Ovary (tissue), 9 donors: ENCODE data around the gene ZIM2. TPM values are rescaled to one million over a fixed set of nuclear protein-coding genes. Genes with fewer than 3 reads are reported as not detected.

ENCODE experiments used
- DNase-seq, 5 donors: peaks; one replicate each; pipeline ENCODE4 v3.0.0-alpha.2; 2019 to 2020
- H3K27ac ChIP-seq, 2 donors: fragments of 200-600 bp; one replicate each; pipeline versions ENCODE4 v1.5.1 to v1.8.0; 2019 to 2022
- H3K27me3 ChIP-seq: fragments of 200-600 bp; one replicate; pipeline ENCODE4 v1.8.0; 2022
- H3K36me3 ChIP-seq: fragments of 200-600 bp; sonication (generic); one replicate; pipeline ENCODE4 v1.5.1; 2019
- H3K4me1 ChIP-seq: one replicate; pipeline ENCODE4 v1.8.1; 2013; ENCODE audit warnings: mild to moderate bottlenecking, moderate library complexity; ENCODE audit not compliant: insufficient read depth
- H3K4me3 ChIP-seq: fragments of 200-600 bp; sonication (generic); one replicate; pipeline ENCODE4 v1.5.1; 2017
- H3K9me3 ChIP-seq, 2 donors: fragments of 200-600 bp in 1 of 2; sonication (generic) in 1 of 2; one replicate each; pipeline versions ENCODE4 v1.5.1 to v1.8.1; 2013 to 2019; ENCODE audit warnings: mild to moderate bottlenecking in 1 of 2, moderate library complexity in 1 of 2
- CTCF ChIP-seq, 3 donors: fragments of 450-650 bp in 2 of 3; fragments of 200-600 bp in 1 of 3; IDR thresholded peaks; one replicate each; pipeline versions ENCODE4 v1.5.1 to v1.8.0; 2016 to 2022; ENCODE audit warnings: antibody characterized with exemption in 3 of 3, mild to moderate bottlenecking in 1 of 3
- EP300 ChIP-seq: sonication (generic); formaldehyde crosslinking; IDR thresholded peaks from one replicate; pipeline ENCODE4 v1.6.1; 2017; ENCODE audit warnings: antibody characterized with exemption
- POLR2A ChIP-seq: fragments of 450-650 bp; IDR thresholded peaks from one replicate; pipeline ENCODE4 v1.6.1; 2017; ENCODE audit warnings: antibody characterized with exemption, mild to moderate bottlenecking, moderate library complexity
- WGBS, 3 donors: extraction: QIAGEN DNeasy Blood & Tissue Kit in 1 of 3; methylation state at CpG; one replicate each; pipeline versions ENCODE4 v1.1.5 to v1.1.7; 2013 to 2017; 5-methylcytosine and 5-hydroxymethylcytosine counted together
- intact Hi-C, 4 donors: fragments of 100-400 bp; cut with DNase I; formaldehyde crosslinking; loops; one replicate each; pipeline versions ENCODE4 v1.11.0 to v1.15.1; 2022 to 2023
- polyA plus RNA-seq, 2 donors: library from polyadenylated mRNA; stranded (reverse); fragments of 200-250 nt in 1 of 2; fragments of 350-450 nt in 1 of 2; fragmentation: Illumina TruSeq in 1 of 2; extraction: RNeasy Lipid Tissue Mini Kit (QIAGEN cat#74804) in 1 of 2; gene quantifications; one replicate each; pipeline ENCODE4 v1.2.3, GENCODE V29; 2013 to 2014
- total RNA-seq, 7 donors: library from RNA; depleted of rRNA in 2 of 7; stranded (reverse); fragments of >200 nt in 2 of 7; fragmentation: NEBNext Ultra II Directional in 3 of 7; extraction: Animal tissue kit (Norgen Biotek cat#: 25700) in 3 of 7; gene quantifications; one replicate each; pipeline versions ENCODE4 v1.1.0 to v1.2.4, GENCODE V29; 2016 to 2023
- donor health status: DM: no; HTN: no; CAD: no; lungs with moderate emphysema.
- donor health status: DM: no; HTN: no; CAD: no.
- donor health status: Bipolar disorder and iron deficiency.
- donor health status: DM: yes; HTN: yes; CAD: no.
- donor health status: DM: no; HTN: no; CAD: no.
- donor health status: DM: yes; HTN: yes; CAD: no.

The ZIM2 gene
- total and polyA plus RNA-seq, 9 donors: 2.2 to 34.2 (median 19.3) TPM

- no peaks in the 10 kb centered on the region for H3K9me3 ChIP-seq
- peaks cover 3% of the 10 kb centered on the region for H3K4me1 ChIP-seq
- TF ChIP-seq CTCF (IDR thresholded peaks at IDR 0.05): no peak
- no peak for TF ChIP-seq EP300
- no peak for TF ChIP-seq POLR2A
- H3K4me3 ChIP-seq: no peak overlapping the region
- whole genome bisulfite sequencing, 3 donors: 94 to 97% (median 94%) methylated on average over 4 of the region's 4 CpGs
- no peaks in the 10 kb centered on the region for H3K36me3 ChIP-seq
- no peak for DNase-seq
- H3K27me3 ChIP-seq: no peaks in the 10 kb centered on the region
- intact Hi-C loops: loop anchor here in 1 of 4 donors (10.0 kb wide), 1 partner anchor 55 kb away; no protein-coding TSS in a partner anchor
- no peak overlapping the region for H3K27ac ChIP-seq
These were observed 70.9 kb downstream of the ZIM2 start for GRCh38 chr19:56769650-56770049.

- WGBS, 3 donors: 1 to 3% (median 1%) methylated on average over 28 of the region's 28 CpGs
- intact Hi-C loops: no loop called here
These were observed 75.4 kb downstream of the ZIM2 start for GRCh38 chr19:56765137-56765536.

GRCh38 chr19:56764196-56764695, 76.3 kb downstream of the ZIM2 start:
- no peaks in the 10 kb centered on the region for H3K9me3 ChIP-seq
- H3K27me3 ChIP-seq: no peaks in the 10 kb centered on the region
- 67 to 70% (median 68%) methylated on average over 1 of the region's 1 CpG for WGBS, 3 donors
- no peak for DNase-seq
- H3K27ac ChIP-seq: no peak overlapping the region
- TF ChIP-seq CTCF (IDR thresholded peaks at IDR 0.05) (no peak), POLR2A (no peak), EP300 (no peak)
- peaks cover 3% of the 10 kb centered on the region for H3K4me1 ChIP-seq
- H3K36me3 ChIP-seq: no peaks in the 10 kb centered on the region
- H3K4me3 ChIP-seq: no peak overlapping the region
- intact Hi-C loops: no loop called here

More at GRCh38 chr19:56765137-56765536, 75.4 kb downstream of the ZIM2 start:
- H3K9me3 ChIP-seq: no peaks in the 10 kb centered on the region
- H3K27me3 ChIP-seq: no peaks in the 10 kb centered on the region
- H3K27ac ChIP-seq: no peak overlapping the region
- peak overlapping the region; percentile 50 for H3K4me3 ChIP-seq
- TF ChIP-seq CTCF (IDR thresholded peaks at IDR 0.05): no peak
- TF ChIP-seq POLR2A: no peak
- no peak for TF ChIP-seq EP300
- DNase-seq: peak; percentile 72 to 88 (median 80)
- peaks cover 3% of the 10 kb centered on the region for H3K4me1 ChIP-seq
- H3K36me3 ChIP-seq: no peaks in the 10 kb centered on the region

GRCh38 chr19:56760842-56761241, 79.7 kb downstream of the ZIM2 start:
- H3K9me3 ChIP-seq: no peaks in the 10 kb centered on the region
- TF ChIP-seq POLR2A (no peak), CTCF (IDR thresholded peaks at IDR 0.05) (no peak), EP300 (no peak)
- peaks cover 3% of the 10 kb centered on the region for H3K4me1 ChIP-seq
- no peak overlapping the region for H3K27ac ChIP-seq
- intact Hi-C loops: no loop called here
- DNase-seq: no peak
- H3K27me3 ChIP-seq: no peaks in the 10 kb centered on the region
- H3K36me3 ChIP-seq: no peaks in the 10 kb centered on the region
- no peak overlapping the region for H3K4me3 ChIP-seq
- 93 to 95% (median 93%) methylated on average over 10 of the region's 10 CpGs for WGBS, 3 donors
